Stimulated activated naive CD8-positive, alpha-beta T cell treated with anti-CD3 and anti-CD28 coated beads, Interleukin-15, amount 100 ng/mL, for 72 hours (primary cell): ENCODE measurements around the gene ARHGEF19.

Source experiments
- ATAC-seq: fragments of 150-1000 bp; cut with Tn5 transposase; 2 replicates; pipeline ENCODE4 v1.10.0; 2021; ENCODE audit warnings: mild to moderate bottlenecking, moderate library complexity
- DNase-seq, 2 donors: peaks; one replicate each; pipeline ENCODE4 v3.0.0; 2021 to 2022
- H3K27ac Mint-ChIP-seq, 2 donors: one replicate each; pipeline ENCODE4 v1.8.0; 2022; ENCODE audit warnings: mild to moderate bottlenecking in 2 of 2, mixed read lengths in 2 of 2, moderate library complexity in 2 of 2
- H3K27me3 Mint-ChIP-seq: one replicate; pipeline ENCODE4 v1.8.0; 2022; ENCODE audit warnings: mixed read lengths
- H3K4me1 Mint-ChIP-seq: one replicate; pipeline ENCODE4 v1.8.0; 2022; ENCODE audit warnings: mild to moderate bottlenecking, mixed read lengths
- H3K4me3 Mint-ChIP-seq, 2 donors: one replicate each; pipeline ENCODE4 v1.8.0; 2022; ENCODE audit warnings: mild to moderate bottlenecking in 2 of 2, mixed read lengths in 2 of 2, moderate library complexity in 1 of 2
- H3K9me3 Mint-ChIP-seq, 2 donors: one replicate each; pipeline ENCODE4 v1.8.0; 2022; ENCODE audit warnings: mixed read lengths in 2 of 2

ARHGEF19 gene

DNA sequence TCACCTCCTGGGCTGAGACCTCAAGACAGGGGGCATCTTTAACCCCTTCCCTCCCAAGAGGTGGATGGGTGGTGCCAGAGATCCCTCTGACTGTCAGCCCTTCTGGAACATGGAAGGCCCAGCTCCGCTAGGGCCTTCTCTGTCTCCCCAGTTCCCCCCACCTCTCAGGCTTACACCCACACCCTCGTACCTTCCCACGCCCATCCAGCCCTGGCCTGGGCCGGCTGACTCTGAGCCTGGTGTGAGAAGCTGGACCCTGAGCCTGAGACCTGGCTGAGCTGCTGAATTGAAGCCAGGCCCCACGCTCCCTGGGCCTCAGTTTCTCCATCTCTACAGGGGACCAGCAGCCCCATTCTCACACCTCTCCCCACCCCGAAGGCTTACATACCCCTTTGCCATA lies 61.9 kb downstream of the ARHGEF19 start:
- H3K27ac Mint-ChIP-seq, result no peak overlapping the region
- H3K27me3 Mint-ChIP-seq, result peaks cover 64% of the 10 kb centered on the region
- H3K9me3 Mint-ChIP-seq, result no peaks in the 10 kb centered on the region
- H3K4me3 Mint-ChIP-seq, result no peak overlapping the region
- peaks cover 51% of the 10 kb centered on the region for H3K4me1 Mint-ChIP-seq
- DNase-seq, result no peak
- no peak for ATAC-seq

DNA sequence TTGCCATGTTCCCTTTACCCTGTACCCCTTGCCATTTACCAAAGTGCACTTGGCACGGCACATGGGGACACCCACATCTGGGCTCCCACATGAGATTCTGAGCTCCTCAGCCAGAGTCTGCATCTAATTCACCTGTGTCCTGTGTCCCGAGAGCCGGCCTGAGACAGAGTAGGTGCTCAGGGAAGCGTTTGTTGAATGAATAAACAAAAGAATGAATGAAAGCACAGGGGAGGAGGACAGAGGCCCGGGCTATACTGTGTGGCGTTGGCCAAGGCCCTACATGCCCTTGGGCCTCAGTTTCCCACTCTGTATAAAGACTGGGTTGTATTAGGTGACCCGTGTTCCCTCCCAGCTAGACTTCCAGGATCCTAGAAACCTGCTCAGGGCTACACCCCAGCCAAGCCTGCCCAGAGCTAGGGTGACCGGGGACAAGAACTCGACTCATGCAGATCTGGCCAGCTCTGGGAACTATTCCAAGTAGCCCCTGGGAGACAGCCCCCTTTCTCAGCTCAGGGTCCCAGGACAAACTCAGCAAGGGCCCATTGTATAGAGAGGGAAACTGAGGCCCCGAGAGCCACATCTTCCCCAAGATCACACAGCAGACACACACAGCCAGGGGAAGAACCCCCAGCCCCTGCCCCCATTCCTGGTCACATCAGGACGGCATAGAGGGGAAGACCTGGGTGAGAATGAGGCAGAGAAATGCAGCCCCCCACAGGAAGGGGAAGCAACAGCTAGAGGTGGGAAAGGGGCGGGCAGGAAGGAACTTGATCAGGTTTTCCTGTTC lies 62.6 kb downstream of the ARHGEF19 start:
- no peak overlapping the region for H3K27ac Mint-ChIP-seq
- no peak for DNase-seq
- H3K4me3 Mint-ChIP-seq, result no peak overlapping the region
- no peaks in the 10 kb centered on the region for H3K9me3 Mint-ChIP-seq
- H3K27me3 Mint-ChIP-seq, result peaks cover 58% of the 10 kb centered on the region
- ATAC-seq, result no peak
- peaks cover 46% of the 10 kb centered on the region for H3K4me1 Mint-ChIP-seq

DNA sequence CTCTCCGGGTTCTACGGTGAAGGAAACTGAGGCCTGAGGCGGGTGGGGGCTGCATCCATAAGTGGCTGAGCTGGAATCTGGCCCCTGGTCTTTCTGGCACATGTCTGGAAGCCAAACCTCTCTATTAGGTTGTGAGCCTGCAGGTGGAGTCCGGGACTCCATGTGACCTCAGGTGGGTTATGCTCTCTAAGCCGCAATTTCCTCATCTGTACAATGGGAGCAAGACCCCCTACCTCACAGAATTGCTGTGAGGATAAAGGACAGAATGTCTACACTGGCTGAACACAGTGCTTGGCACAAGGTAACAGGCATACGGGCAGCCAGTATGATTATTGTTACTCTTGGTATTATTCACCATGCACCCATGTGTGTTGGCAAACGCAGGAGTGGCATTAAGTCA lies 63.3 kb downstream of the ARHGEF19 start:
- Mint-ChIP-seq H3K27me3 (peaks cover 50% of the 10 kb centered on the region), H3K9me3 (no peaks in the 10 kb centered on the region), H3K27ac (peak overlapping the region in 1 of 2 donors; percentile 21), H3K4me1 (peaks cover 43% of the 10 kb centered on the region), H3K4me3 (no peak overlapping the region)
- DNase-seq, result no peak
- ATAC-seq, result no peak

DNA sequence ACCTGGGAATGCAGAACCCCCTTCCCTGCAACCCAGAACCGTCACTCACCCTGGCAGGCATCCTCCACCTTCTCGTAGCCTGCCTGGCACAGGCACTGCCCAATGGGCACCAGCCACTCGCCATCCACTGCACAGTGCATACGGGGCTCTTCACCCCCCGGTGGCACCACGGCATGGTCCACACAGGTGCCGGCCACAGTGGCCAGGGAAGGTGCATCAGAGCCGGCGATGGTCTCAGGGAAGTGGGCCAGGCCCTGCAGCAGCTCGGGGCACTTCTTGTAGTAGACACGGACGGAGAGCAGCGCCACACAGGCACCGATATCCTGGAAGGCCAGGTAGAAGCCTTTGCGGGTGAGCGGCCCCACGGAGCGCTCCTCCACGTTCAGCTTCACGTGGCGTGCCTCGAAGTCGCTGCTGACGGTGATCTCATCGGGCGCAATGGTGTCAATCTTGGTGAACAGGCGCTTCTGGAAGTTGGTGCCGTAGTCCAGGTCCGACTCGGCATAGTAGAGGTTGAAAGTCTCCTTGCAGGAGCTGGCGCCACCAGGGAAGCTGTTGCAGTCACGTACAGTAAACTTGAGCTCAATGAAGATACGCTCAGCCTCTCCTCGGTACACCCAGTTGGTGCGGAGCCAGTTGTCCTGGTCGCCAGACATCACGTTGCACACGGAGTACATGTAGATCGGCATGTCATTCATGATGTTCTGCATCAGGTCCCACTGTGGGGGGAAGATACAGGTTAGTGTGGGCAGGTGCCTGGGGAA lies 63.9 kb downstream of the ARHGEF19 start:
- no peak overlapping the region for H3K4me3 Mint-ChIP-seq
- peaks cover 37% of the 10 kb centered on the region for H3K4me1 Mint-ChIP-seq
- H3K27ac Mint-ChIP-seq, result peak overlapping the region in 1 of 2 donors; percentile 21
- H3K9me3 Mint-ChIP-seq, result no peaks in the 10 kb centered on the region
- peaks cover 44% of the 10 kb centered on the region for H3K27me3 Mint-ChIP-seq
- no peak for DNase-seq
- ATAC-seq, result no peak
